GM18858 (cell line): ENCODE measurements around the gene AMDHD1.

Source experiments
- ATAC-seq: cut with Tn5 transposase; IDR thresholded peaks from one replicate; pipeline ENCODE4 v1.9.1; 2021; ENCODE audit not compliant: unreplicated experiment

AMDHD1 gene

GRCh38 chr12:95995238-95996031, 52.3 kb downstream of the AMDHD1 start:
- ATAC-seq: no peak

GRCh38 chr12:95996034-95996658, 53.0 kb downstream of the AMDHD1 start, which contains the start of gene HAL:
Gene HAL, minus strand, starts transcription at chr12:95996344. Its CDS starts 434 bp downstream, at chr12:95995910.
- ATAC-seq: no peak

- ATAC-seq: no peak
Measured at GRCh38 chr12:95997276-95997675, 54.1 kb downstream of the AMDHD1 start.

- ATAC-seq: no peak
Measured at GRCh38 chr12:95997911-95998510, 54.9 kb downstream of the AMDHD1 start.

GRCh38 chr12:95998611-95999286, 55.6 kb downstream of the AMDHD1 start:
- ATAC-seq: peak; percentile 94

GRCh38 chr12:95999484-95999883, 56.4 kb downstream of the AMDHD1 start:
- ATAC-seq: no peak

- ATAC-seq: no peak
Measured at GRCh38 chr12:96000858-96001257, 57.7 kb downstream of the AMDHD1 start.

- no peak for ATAC-seq
Measured at GRCh38 chr12:96006727-96007126, 63.6 kb downstream of the AMDHD1 start.

GRCh38 chr12:96007729-96008128, 64.6 kb downstream of the AMDHD1 start:
- ATAC-seq: no peak

- ATAC-seq: no peak
Measured at GRCh38 chr12:96014943-96015599, 71.9 kb downstream of the AMDHD1 start.

- ATAC-seq: no peak
Measured at GRCh38 chr12:96015672-96016071, 72.5 kb downstream of the AMDHD1 start.
